SK-N-SH (cell line): Measurements from ENCODE around the gene SMCO4. TPM values are rescaled to one million over a fixed set of nuclear protein-coding genes. Genes with fewer than 3 reads are reported as not detected.

Experiments
- CTCF ChIA-PET: fragments of 300-600, 350-600 bp; formaldehyde crosslinking; extraction: SDS; loops from one replicate; lab custom pipeline; 2021; lab: Yijun Ruan, JAX
- POLR2A ChIA-PET: fragments of 350-600 bp; sonication (Branson Sonifier 250); formaldehyde crosslinking; extraction: SDS; loops from one replicate; lab custom pipeline; 2020; ENCODE audit warnings: antibody characterized with exemption, inconsistent platforms; lab: Yijun Ruan, JAX
- DNase-seq: peaks from one replicate; pipeline ENCODE4 v3.0.0; 2012
- H2AFZ ChIP-seq: fragments of 200-600 bp; sonication (generic); 2 replicates; pipeline ENCODE4 v1.8.1; 2016; ENCODE audit warnings: antibody characterized with exemption, mild to moderate bottlenecking, low read depth
- H3F3A ChIP-seq: fragments of 200-600 bp; sonication (generic); replicated peaks from 2 replicates; pipeline ENCODE3; 2016; ENCODE audit warnings: antibody characterized with exemption, mild to moderate bottlenecking; ENCODE audit not compliant: insufficient read depth
- H3K27ac ChIP-seq, 2 experiments: fragments of 200-500 bp in 1 of 2; fragments of 200-600 bp in 1 of 2; sonication (Bioruptor generic) in 1 of 2; sonication (generic), shearing (Covaris generic) in 1 of 2; 2 replicates each; pipeline versions ENCODE4 v1.5.1 to v1.6.1; 2014 to 2016; ENCODE audit warnings: low read depth in 2 of 2, inconsistent platforms in 1 of 2, low read length in 1 of 2, mild to moderate bottlenecking in 1 of 2, mixed read lengths in 1 of 2
- H3K27me3 ChIP-seq: fragments of 200-600 bp; sonication (generic), shearing (Covaris generic); 2 replicates; pipeline ENCODE4 v1.6.1; 2016; ENCODE audit warnings: mixed run types; ENCODE audit not compliant: insufficient read depth
- H3K36me3 ChIP-seq, 2 experiments: fragments of 200-500 bp in 1 of 2; fragments of 200-600 bp in 1 of 2; sonication (Bioruptor generic) in 1 of 2; sonication (generic) in 1 of 2; replicated peaks in 1 of 2; 2 replicates each; pipeline versions ENCODE3 to v1.5.1; 2014 to 2016; ENCODE audit warnings: low read length in 1 of 2, mild to moderate bottlenecking in 1 of 2; ENCODE audit not compliant: insufficient read depth in 2 of 2, control insufficient read depth in 1 of 2
- H3K4me1 ChIP-seq, 2 experiments: fragments of 200-500 bp in 1 of 2; fragments of 200-600 bp in 1 of 2; sonication (Bioruptor generic) in 1 of 2; sonication (generic), shearing (Covaris generic) in 1 of 2; 2 replicates each; pipeline versions ENCODE4 v1.5.1 to v1.6.1; 2014 to 2016; ENCODE audit warnings: low read depth in 1 of 2, low read length in 1 of 2, mixed run types in 1 of 2; ENCODE audit not compliant: insufficient read depth in 2 of 2, control insufficient read depth in 1 of 2
- H3K4me2 ChIP-seq: fragments of 200-600 bp; sonication (generic), shearing (Covaris generic); 2 replicates; pipeline ENCODE4 v1.6.1; 2017; ENCODE audit warnings: mixed run types
- H3K4me3 ChIP-seq, 2 experiments: fragments of 200-500 bp in 1 of 2; fragments of 200-600 bp in 1 of 2; sonication (Bioruptor generic) in 1 of 2; sonication (generic), shearing (Covaris generic) in 1 of 2; 2 replicates each; pipeline versions ENCODE4 v1.5.1 to v1.8.1; 2014 to 2016; ENCODE audit warnings: low read depth in 2 of 2, inconsistent platforms in 1 of 2, low read length in 1 of 2, mild to moderate bottlenecking in 1 of 2, mixed read lengths in 1 of 2, moderate library complexity in 1 of 2
- H3K79me2 ChIP-seq: fragments of 200-600 bp; sonication (generic); 2 replicates; pipeline ENCODE4 v1.8.1; 2017; ENCODE audit warnings: mild to moderate bottlenecking; ENCODE audit not compliant: insufficient read depth
- H3K9ac ChIP-seq: fragments of 200-600 bp; sonication (generic); 2 replicates; pipeline ENCODE4 v1.6.1; 2017; ENCODE audit warnings: mixed run types
- H3K9me2 ChIP-seq: fragments of 200-600 bp; sonication (generic); 2 replicates; pipeline ENCODE4 v1.6.1; 2017; ENCODE audit warnings: mixed run types
- H3K9me3 ChIP-seq: fragments of 200-600 bp; sonication (generic); 2 replicates; pipeline ENCODE4 v1.6.1; 2017; ENCODE audit warnings: mixed run types, mild to moderate bottlenecking, moderate library complexity
- H4K20me1 ChIP-seq: fragments of 200-600 bp; sonication (generic); 2 replicates; pipeline ENCODE4 v1.6.1; 2017; ENCODE audit warnings: mild to moderate bottlenecking, mixed run types; ENCODE audit not compliant: insufficient read depth
- CHD2 ChIP-seq: fragments of 150-350 bp; IDR thresholded peaks from 2 replicates; pipeline ENCODE4 v1.6.1; 2018; ENCODE audit warnings: low read length; ENCODE audit not compliant: partially characterized antibody
- ELF1 ChIP-seq: IDR thresholded peaks from 2 replicates; pipeline ENCODE4 v1.4.0; 2012
- EP300 ChIP-seq, 2 experiments: IDR thresholded peaks; 2 replicates each; pipeline versions ENCODE4 v1.4.0 to v1.6.1; 2012; ENCODE audit warnings: borderline replicate concordance in 1 of 2, low read depth in 1 of 2, low read length in 1 of 2
- EZH2phosphoT487 ChIP-seq: fragments of 200-600 bp; sonication (generic); IDR thresholded peaks from 2 replicates; pipeline ENCODE4 v1.6.1; 2017; ENCODE audit warnings: low read depth, mixed run types, mild to moderate bottlenecking, antibody characterized with exemption, moderate library complexity, borderline replicate concordance
- FOXM1 ChIP-seq: IDR thresholded peaks from 2 replicates; pipeline ENCODE4 v1.4.0; 2012; ENCODE audit warnings: low read depth, mild to moderate bottlenecking
- GABPA ChIP-seq: IDR thresholded peaks from 2 replicates; pipeline ENCODE4 v1.4.0; 2012; ENCODE audit warnings: low read depth, mild to moderate bottlenecking
- MEF2A ChIP-seq: IDR thresholded peaks from 2 replicates; pipeline ENCODE4 v1.4.0; 2012; ENCODE audit warnings: low read depth, borderline replicate concordance
- NRF1 ChIP-seq: IDR thresholded peaks from 2 replicates; pipeline ENCODE4 v1.6.1; 2012; ENCODE audit warnings: low read depth, mild to moderate bottlenecking, low read length
- POLR2AphosphoS5 ChIP-seq: IDR thresholded peaks from 2 replicates; pipeline ENCODE4 v1.6.1; 2012; ENCODE audit warnings: low read depth, low read length
- RAD21 ChIP-seq: IDR thresholded peaks from 2 replicates; pipeline ENCODE4 v1.6.1; 2012; ENCODE audit warnings: mild to moderate bottlenecking, low read length
- RCOR1 ChIP-seq: fragments of 150-350 bp; IDR thresholded peaks from 2 replicates; pipeline ENCODE4 v1.6.1; 2017; ENCODE audit warnings: antibody characterized with exemption, low read length
- RFX5 ChIP-seq: IDR thresholded peaks from 2 replicates; pipeline ENCODE4 v1.6.1; 2012; ENCODE audit warnings: mild to moderate bottlenecking, improper control_type of control experiment, low read length
- TAF1 ChIP-seq: IDR thresholded peaks from 2 replicates; pipeline ENCODE4 v1.6.1; 2012; ENCODE audit warnings: low read depth, mild to moderate bottlenecking, low read length, moderate library complexity, borderline replicate concordance
- TCF12 ChIP-seq: IDR thresholded peaks from 2 replicates; pipeline ENCODE4 v1.4.0; 2012
- WGBS: methylation state at CpG from one replicate; pipeline ENCODE4 v1.1.6; 2017; ENCODE audit warnings: low lambda C conversion rate; 5-methylcytosine and 5-hydroxymethylcytosine counted together
- polyA plus RNA-seq, 3 experiments: library from polyadenylated mRNA; depleted of rRNA; stranded (reverse); fragments of >200 nt; gene quantifications; 2 replicates each; pipeline ENCODE4 v1.2.3, GENCODE V29; 2012
- TF ChIP-seq, protein P1 (sequence below): fragments of 150-350 bp; IDR thresholded peaks from 2 replicates; pipeline ENCODE4 v1.6.1; 2016; ENCODE audit warnings: mild to moderate bottlenecking, low read depth, low read length
- TF ChIP-seq, protein P2 (sequence below): IDR thresholded peaks from 2 replicates; pipeline ENCODE4 v1.4.0; 2012; ENCODE audit warnings: low read depth, borderline replicate concordance

The SMCO4 gene
- polyA plus RNA-seq, 1 of the 3 experiments (the other 2 are of a cell fraction): 9.0 TPM

DNA sequence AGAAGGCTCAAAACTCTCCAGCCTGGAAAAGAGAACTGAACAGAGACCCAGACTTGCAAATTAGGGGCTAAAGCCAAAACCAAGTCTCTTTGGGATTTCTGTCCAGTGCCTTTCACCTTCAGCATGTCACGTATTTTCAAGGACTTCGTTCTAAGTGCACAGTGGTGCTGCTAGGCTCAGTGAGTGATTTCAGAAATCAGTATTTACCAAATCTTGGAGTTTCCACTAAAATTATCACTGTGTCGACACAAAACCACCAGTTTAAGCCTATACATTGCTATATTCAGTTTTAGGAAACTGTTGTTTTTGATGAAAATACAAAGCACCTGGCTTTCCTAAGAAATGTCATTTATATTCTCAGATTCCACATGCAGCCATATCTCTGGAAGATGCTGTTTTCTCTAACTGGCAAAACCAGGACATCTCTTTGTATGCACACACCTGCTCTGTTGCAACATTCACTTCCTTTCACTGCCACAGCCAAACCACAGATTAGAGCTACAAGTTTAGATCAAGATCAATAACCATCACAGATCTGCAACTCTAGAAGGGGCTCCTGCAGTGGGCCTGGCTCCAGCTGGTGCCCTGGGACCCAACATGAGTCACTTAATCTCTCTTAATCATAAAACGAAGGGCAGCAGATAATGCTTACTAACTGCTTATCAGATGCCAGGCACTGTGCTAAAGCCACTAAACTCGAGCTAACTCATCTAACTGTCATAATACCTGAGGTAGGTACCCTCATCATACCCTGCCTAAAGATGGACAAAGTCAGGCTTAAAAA lies 22.3 kb downstream of the SMCO4 start:
- H3F3A ChIP-seq: no peaks in the 10 kb centered on the region
- no peak overlapping the region for H3K4me2 ChIP-seq
- H3K4me3 ChIP-seq: no peak overlapping the region
- H3K9me3 ChIP-seq: no peaks in the 10 kb centered on the region
- no peaks in the 10 kb centered on the region for H3K9me2 ChIP-seq
- H3K79me2 ChIP-seq: no peaks in the 10 kb centered on the region
- peaks cover 0 to 12% of the 10 kb centered on the region in 2 experiments; a peak in 2 of 4 replicates for H3K4me1 ChIP-seq
- no peak for TF ChIP-seq GABPA
- TF ChIP-seq CHD2: no peak
- TF ChIP-seq TCF12: peak; percentile 54
- peak in 1 of 2 experiments; percentile 38; a peak in 1 of 4 replicates for TF ChIP-seq EP300 (IDR thresholded peaks at IDR 0.05; ENCODE audit: borderline replicate concordance in 1 of 2, low read depth in 1 of 2, low read length in 1 of 2)
- no peak overlapping the region for H3K27ac ChIP-seq
- no peaks in the 10 kb centered on the region for H3K27me3 ChIP-seq
- 62% methylated on average over 5 of the region's 5 CpGs for WGBS
- H3K36me3 ChIP-seq: no peaks in the 10 kb centered on the region
- H3K9ac ChIP-seq: no peak overlapping the region
- H4K20me1 ChIP-seq: no peaks in the 10 kb centered on the region
- ChIA-PET POLR2A (no interaction called here), CTCF (interaction anchor here (1.1 to 2.0 kb wide), 2 partner anchors 19 to 286 kb away, joined by 3 to 9 read pairs; no protein-coding TSS in a partner anchor)
- DNase-seq: no peak
- H2AFZ ChIP-seq: no peak overlapping the region

DNA sequence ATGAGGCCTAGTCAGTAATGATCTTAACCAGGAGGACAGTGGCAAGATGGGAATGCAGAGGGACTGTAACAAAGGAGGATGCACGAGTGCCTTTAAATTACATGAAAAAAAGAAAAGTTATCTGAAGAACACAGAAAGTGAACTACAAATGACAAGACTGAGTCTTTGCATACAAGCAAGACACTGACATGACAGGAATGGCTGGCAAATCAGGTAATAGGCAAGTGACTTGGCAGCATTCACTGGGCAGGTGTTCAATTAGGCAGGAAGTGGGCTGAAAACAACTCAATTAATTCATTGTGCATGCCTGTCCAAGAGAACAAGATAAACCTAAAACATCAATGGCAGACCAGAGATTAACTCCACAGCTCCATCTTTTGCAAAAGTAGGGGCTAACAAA lies 24.0 kb downstream of the SMCO4 start:
- TF ChIP-seq RAD21 (no peak; the same call in 1 of the 2 replicates), RCOR1 (peak; percentile 39; the same call in 1 of the 2 replicates)
- H3F3A ChIP-seq: no peaks in the 10 kb centered on the region
- no peak for DNase-seq
- no peaks in the 10 kb centered on the region for H3K9me2 ChIP-seq
- H3K36me3 ChIP-seq: no peaks in the 10 kb centered on the region
- no peaks in the 10 kb centered on the region for H3K9me3 ChIP-seq
- no peak overlapping the region for H2AFZ ChIP-seq
- ChIA-PET CTCF (interaction anchor here (0.8 to 1.0 kb wide), 3 partner anchors 17 to 294 kb away, joined by 3 to 4 read pairs (median 3); no protein-coding TSS in a partner anchor), POLR2A (no interaction called here)
- WGBS: 92% methylated on average over 1 of the region's 1 CpG
- no peak overlapping the region for H3K9ac ChIP-seq
- no peak overlapping the region for H3K4me3 ChIP-seq
- H3K4me1 ChIP-seq: peaks cover 0 to 12% of the 10 kb centered on the region in 2 experiments; a peak in 2 of 4 replicates
- H3K27ac ChIP-seq: no peak overlapping the region
- no peak overlapping the region for H3K4me2 ChIP-seq
- H3K27me3 ChIP-seq: no peaks in the 10 kb centered on the region
- no peaks in the 10 kb centered on the region for H4K20me1 ChIP-seq
- no peaks in the 10 kb centered on the region for H3K79me2 ChIP-seq

DNA sequence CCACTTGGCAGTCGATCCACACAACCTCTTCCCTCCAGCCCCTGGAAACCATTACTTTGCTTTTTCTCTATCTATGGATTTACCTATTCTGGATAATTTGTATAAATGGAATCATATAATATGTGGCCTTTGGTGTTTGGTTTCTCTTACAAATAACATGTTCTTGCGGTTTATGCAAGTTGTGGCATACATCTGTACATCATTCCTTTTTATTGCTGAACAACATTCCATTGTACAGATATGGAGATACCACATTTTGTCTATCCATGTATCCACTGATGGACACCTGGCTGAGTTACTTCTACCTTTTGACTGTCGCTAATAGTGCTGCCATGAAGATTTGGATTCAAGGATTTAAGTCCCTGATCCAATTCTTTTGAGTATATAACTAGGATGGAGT lies 25.1 kb downstream of the SMCO4 start:
- Histone ChIP-seq H3K9me3 (no peaks in the 10 kb centered on the region), H3K4me3 (no peak overlapping the region), H3K9ac (no peak overlapping the region), H2AFZ (no peak overlapping the region), H3K4me2 (no peak overlapping the region), H3K4me1 (peaks cover 0 to 20% of the 10 kb centered on the region in 2 experiments; a peak in 2 of 4 replicates), H3K79me2 (no peaks in the 10 kb centered on the region), H3K9me2 (no peaks in the 10 kb centered on the region), H3K27ac (no peak overlapping the region), H3K36me3 (no peaks in the 10 kb centered on the region), H3K27me3 (no peaks in the 10 kb centered on the region), H4K20me1 (no peaks in the 10 kb centered on the region), H3F3A (no peaks in the 10 kb centered on the region)
- CTCF ChIA-PET: no interaction called here
- DNase-seq: no peak
- POLR2A ChIA-PET: no interaction called here
- 88% methylated on average over 3 of the region's 3 CpGs for WGBS
- no peak for TF ChIP-seq FOXM1
- no peak for TF ChIP-seq POLR2AphosphoS5
- no peak for TF ChIP-seq EZH2phosphoT487
- TF ChIP-seq MEF2A: no peak
- TF ChIP-seq NRF1: no peak
- TF ChIP-seq RFX5: no peak
- TF ChIP-seq TAF1: no peak
- TF ChIP-seq CHD2: no peak
- TF ChIP-seq ELF1: no peak
- TF ChIP-seq, protein P1, sequence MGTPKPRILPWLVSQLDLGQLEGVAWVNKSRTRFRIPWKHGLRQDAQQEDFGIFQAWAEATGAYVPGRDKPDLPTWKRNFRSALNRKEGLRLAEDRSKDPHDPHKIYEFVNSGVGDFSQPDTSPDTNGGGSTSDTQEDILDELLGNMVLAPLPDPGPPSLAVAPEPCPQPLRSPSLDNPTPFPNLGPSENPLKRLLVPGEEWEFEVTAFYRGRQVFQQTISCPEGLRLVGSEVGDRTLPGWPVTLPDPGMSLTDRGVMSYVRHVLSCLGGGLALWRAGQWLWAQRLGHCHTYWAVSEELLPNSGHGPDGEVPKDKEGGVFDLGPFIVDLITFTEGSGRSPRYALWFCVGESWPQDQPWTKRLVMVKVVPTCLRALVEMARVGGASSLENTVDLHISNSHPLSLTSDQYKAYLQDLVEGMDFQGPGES: no peak
- no peak for TF ChIP-seq RCOR1
- no peak for TF ChIP-seq EP300 (IDR thresholded peaks at IDR 0.05; ENCODE audit: borderline replicate concordance in 1 of 2, low read depth in 1 of 2, low read length in 1 of 2)
- no peak for TF ChIP-seq GABPA
- TF ChIP-seq, protein P2, sequence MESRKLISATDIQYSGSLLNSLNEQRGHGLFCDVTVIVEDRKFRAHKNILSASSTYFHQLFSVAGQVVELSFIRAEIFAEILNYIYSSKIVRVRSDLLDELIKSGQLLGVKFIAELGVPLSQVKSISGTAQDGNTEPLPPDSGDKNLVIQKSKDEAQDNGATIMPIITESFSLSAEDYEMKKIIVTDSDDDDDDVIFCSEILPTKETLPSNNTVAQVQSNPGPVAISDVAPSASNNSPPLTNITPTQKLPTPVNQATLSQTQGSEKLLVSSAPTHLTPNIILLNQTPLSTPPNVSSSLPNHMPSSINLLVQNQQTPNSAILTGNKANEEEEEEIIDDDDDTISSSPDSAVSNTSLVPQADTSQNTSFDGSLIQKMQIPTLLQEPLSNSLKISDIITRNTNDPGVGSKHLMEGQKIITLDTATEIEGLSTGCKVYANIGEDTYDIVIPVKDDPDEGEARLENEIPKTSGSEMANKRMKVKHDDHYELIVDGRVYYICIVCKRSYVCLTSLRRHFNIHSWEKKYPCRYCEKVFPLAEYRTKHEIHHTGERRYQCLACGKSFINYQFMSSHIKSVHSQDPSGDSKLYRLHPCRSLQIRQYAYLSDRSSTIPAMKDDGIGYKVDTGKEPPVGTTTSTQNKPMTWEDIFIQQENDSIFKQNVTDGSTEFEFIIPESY: no peak
- no peak for TF ChIP-seq RAD21
